MM.1S (cell line): ENCODE measurements around the gene ENKD1.

Experiments used
- DNase-seq: peaks from one replicate; pipeline ENCODE4 v3.0.0-alpha.2; 2015
- H2AFZ ChIP-seq: fragments of 300-600 bp; sonication (generic); 2 replicates; pipeline ENCODE4 v1.6.0; 2016; ENCODE audit warnings: antibody characterized with exemption, low read length
- H3F3A ChIP-seq: fragments of 300-600 bp; sonication (generic); 2 replicates; pipeline ENCODE4 v1.6.1; 2016; ENCODE audit warnings: mild to moderate bottlenecking, antibody characterized with exemption, low read length, moderate library complexity, mixed read lengths; ENCODE audit not compliant: insufficient read depth
- H3K27ac ChIP-seq: fragments of 300-600 bp; sonication (generic); 2 replicates; pipeline ENCODE4 v1.5.1; 2016; ENCODE audit warnings: mild to moderate bottlenecking, low read length
- H3K27me3 ChIP-seq: fragments of 300-600 bp; sonication (generic); replicated peaks from 2 replicates; pipeline ENCODE4 v1.6.0; 2016; ENCODE audit warnings: low read length; ENCODE audit not compliant: insufficient read depth
- H3K36me3 ChIP-seq: fragments of 300-600 bp; sonication (generic); replicated peaks from 2 replicates; pipeline ENCODE4 v1.6.1; 2016; ENCODE audit warnings: mild to moderate bottlenecking, low read length, mixed read lengths; ENCODE audit not compliant: insufficient read depth
- H3K4me1 ChIP-seq: fragments of 300-600 bp; sonication (generic); 2 replicates; pipeline ENCODE4 v1.6.1; 2016; ENCODE audit warnings: low read length, mixed read lengths
- H3K4me2 ChIP-seq: fragments of 300-600 bp; sonication (generic); 2 replicates; pipeline ENCODE4 v1.6.0; 2016; ENCODE audit warnings: low read depth, low read length
- H3K4me3 ChIP-seq: fragments of 300-600 bp; sonication (generic); 2 replicates; pipeline ENCODE4 v1.5.1; 2016; ENCODE audit warnings: low read length, mixed read lengths
- H3K79me2 ChIP-seq: fragments of 300-600 bp; sonication (generic); 2 replicates; pipeline ENCODE4 v1.6.1; 2016; ENCODE audit warnings: mixed run types, low read length, mixed read lengths
- H3K9ac ChIP-seq: fragments of 300-600 bp; sonication (generic); 2 replicates; pipeline ENCODE4 v1.6.1; 2016; ENCODE audit warnings: low read length, mixed read lengths
- H3K9me2 ChIP-seq: fragments of 300-600 bp; sonication (generic); replicated peaks from 2 replicates; pipeline ENCODE4 v1.6.1; 2016; ENCODE audit warnings: mild to moderate bottlenecking, low read length, mixed read lengths; ENCODE audit not compliant: insufficient read depth
- H3K9me3 ChIP-seq: fragments of 300-600 bp; sonication (generic); replicated peaks from 2 replicates; pipeline ENCODE4 v1.6.1; 2016; ENCODE audit warnings: mild to moderate bottlenecking, low read length, mixed read lengths; ENCODE audit not compliant: insufficient read depth
- H4K20me1 ChIP-seq: fragments of 300-600 bp; sonication (generic); 2 replicates; pipeline ENCODE4 v1.6.1; 2016; ENCODE audit warnings: mild to moderate bottlenecking, low read length, moderate library complexity, mixed read lengths; ENCODE audit not compliant: insufficient read depth
- CTCF ChIP-seq: fragments of 300-600 bp; sonication (generic); IDR thresholded peaks from 2 replicates; pipeline ENCODE4 v1.5.1; 2016; ENCODE audit warnings: antibody characterized with exemption, low read length, mixed read lengths
- EZH2 ChIP-seq: fragments of 300-600 bp; sonication (generic); optimal IDR thresholded peaks from 2 replicates; pipeline ENCODE3; 2017; ENCODE audit warnings: low read depth, mild to moderate bottlenecking, antibody characterized with exemption, low read length, mixed read lengths
- EZH2phosphoT487 ChIP-seq: fragments of 300-600 bp; sonication (generic); IDR thresholded peaks from 2 replicates; pipeline ENCODE4 v1.6.1; 2018; ENCODE audit warnings: antibody characterized with exemption, low read length

ENKD1 gene

GRCh38 chr16:67713647-67714273 lies 47.2 kb upstream of the ENKD1 start:
- Histone ChIP-seq H3K27me3 (no peaks in the 10 kb centered on the region), H3K4me3 (no peak overlapping the region), H3K4me1 (peaks cover 8% of the 10 kb centered on the region; the same call in 1 of the 2 replicates), H3K9me3 (no peaks in the 10 kb centered on the region), H3K27ac (no peak overlapping the region), H4K20me1 (0 out of 2 replicates have a peak, but pooled peaks cover 2% of the 10 kb centered on the region), H3K9me2 (no peaks in the 10 kb centered on the region), H3K4me2 (no peak overlapping the region), H3F3A (no peaks in the 10 kb centered on the region), H3K36me3 (no peaks in the 10 kb centered on the region), H2AFZ (no peak overlapping the region), H3K79me2 (peaks cover 75% of the 10 kb centered on the region), H3K9ac (no peak overlapping the region)
- TF ChIP-seq EZH2phosphoT487 = no peak
- TF ChIP-seq CTCF = no peak
- TF ChIP-seq EZH2 = no peak
- no peak for DNase-seq

DNA sequence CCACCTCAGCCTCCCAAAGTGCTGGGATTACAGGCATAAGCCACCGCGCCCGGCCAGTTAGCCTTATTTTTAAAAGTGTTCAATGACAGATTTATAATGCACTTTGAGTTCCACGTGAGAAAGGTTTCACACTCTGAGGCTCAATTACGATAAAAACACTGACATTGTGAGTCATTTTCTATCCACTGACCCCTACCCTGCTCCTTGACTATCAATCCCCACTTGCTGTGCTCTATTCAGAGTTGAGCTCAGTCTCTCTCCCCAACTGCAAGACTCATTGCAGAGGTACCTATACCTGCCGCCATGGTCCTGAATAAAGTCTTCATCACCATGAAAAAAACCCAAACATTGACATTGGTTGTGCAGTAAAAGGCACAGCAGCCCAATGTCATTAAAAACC lies 44.1 kb upstream of the ENKD1 start:
- no peaks in the 10 kb centered on the region for H3K9me3 ChIP-seq
- no peak overlapping the region for H3K9ac ChIP-seq
- H3F3A ChIP-seq = no peaks in the 10 kb centered on the region
- H2AFZ ChIP-seq = no peak overlapping the region
- H3K4me3 ChIP-seq = no peak overlapping the region
- no peak overlapping the region for H3K27ac ChIP-seq
- H4K20me1 ChIP-seq = 0 out of 2 replicates have a peak, but pooled peaks cover 2% of the 10 kb centered on the region
- H3K9me2 ChIP-seq = no peaks in the 10 kb centered on the region
- no peak for DNase-seq
- H3K4me2 ChIP-seq = no peak overlapping the region
- TF ChIP-seq CTCF (no peak), EZH2 (no peak), EZH2phosphoT487 (no peak)
- no peaks in the 10 kb centered on the region for H3K27me3 ChIP-seq
- no peaks in the 10 kb centered on the region for H3K4me1 ChIP-seq
- H3K36me3 ChIP-seq = no peaks in the 10 kb centered on the region
- H3K79me2 ChIP-seq = peaks cover 63% of the 10 kb centered on the region

DNA sequence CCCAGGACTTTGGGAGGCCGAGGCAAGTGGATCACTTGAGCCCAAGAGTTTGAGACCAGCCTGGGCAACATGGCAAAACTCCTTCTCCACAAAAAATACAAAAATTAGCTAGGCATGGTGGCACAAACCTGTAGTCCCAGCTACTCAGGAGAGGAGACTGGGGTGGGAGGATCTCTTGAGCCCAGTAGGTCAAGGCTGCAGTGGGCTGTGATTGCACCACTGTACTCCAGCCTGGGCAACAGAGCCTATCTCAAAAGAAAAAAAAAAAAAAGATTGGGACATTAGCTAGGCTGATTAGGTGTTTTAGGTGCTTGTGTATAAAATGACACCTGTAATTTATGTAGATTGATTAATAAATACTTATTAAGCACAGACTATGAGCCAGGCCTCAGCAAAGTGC lies 42.5 kb upstream of the ENKD1 start:
- no peak overlapping the region for H3K4me2 ChIP-seq
- no peaks in the 10 kb centered on the region for H3K27me3 ChIP-seq
- no peaks in the 10 kb centered on the region for H3K4me1 ChIP-seq
- no peaks in the 10 kb centered on the region; the same call in 1 of the 2 replicates for H3K36me3 ChIP-seq
- H3K79me2 ChIP-seq = peaks cover 54% of the 10 kb centered on the region
- 0 out of 2 replicates have a peak, but pooled peaks cover 2% of the 10 kb centered on the region for H4K20me1 ChIP-seq
- DNase-seq = no peak
- no peak for TF ChIP-seq CTCF
- no peak overlapping the region for H3K4me3 ChIP-seq
- H3K9ac ChIP-seq = no peak overlapping the region
- no peaks in the 10 kb centered on the region for H3K9me2 ChIP-seq
- H2AFZ ChIP-seq = no peak overlapping the region
- H3F3A ChIP-seq = no peaks in the 10 kb centered on the region
- H3K9me3 ChIP-seq = no peaks in the 10 kb centered on the region
- H3K27ac ChIP-seq = no peak overlapping the region
